GM21528 (cell line): ENCODE data around the gene KRTAP3-2.

Experiments used
- ATAC-seq: cut with Tn5 transposase; IDR thresholded peaks from one replicate; pipeline ENCODE4 v1.9.1; 2021; ENCODE audit warnings: mild to moderate bottlenecking, moderate library complexity; ENCODE audit not compliant: unreplicated experiment, low FRiP score

Gene KRTAP3-2

DNA sequence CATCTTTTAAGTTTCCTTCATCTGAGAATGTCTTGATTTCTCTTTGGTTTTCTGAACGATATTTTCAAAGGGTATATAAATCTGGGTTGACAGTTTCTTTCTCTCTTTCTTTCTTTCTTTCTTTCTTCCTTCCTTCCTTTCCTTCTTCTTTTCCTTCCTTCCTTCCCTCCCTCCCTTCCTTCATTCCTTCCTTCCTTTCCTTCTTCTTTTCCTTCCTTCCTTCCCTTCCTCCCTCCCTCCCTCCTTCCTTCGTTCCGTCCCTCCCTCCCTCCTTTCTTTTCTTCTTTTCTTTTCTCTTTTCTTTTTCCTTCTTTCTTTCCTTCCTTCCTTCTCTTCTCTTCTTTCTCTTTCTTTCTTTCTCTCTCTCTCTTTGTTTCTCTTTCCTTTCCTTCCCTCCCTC is 25.3 kb downstream of the KRTAP3-2 start:
- ATAC-seq: no peak

DNA sequence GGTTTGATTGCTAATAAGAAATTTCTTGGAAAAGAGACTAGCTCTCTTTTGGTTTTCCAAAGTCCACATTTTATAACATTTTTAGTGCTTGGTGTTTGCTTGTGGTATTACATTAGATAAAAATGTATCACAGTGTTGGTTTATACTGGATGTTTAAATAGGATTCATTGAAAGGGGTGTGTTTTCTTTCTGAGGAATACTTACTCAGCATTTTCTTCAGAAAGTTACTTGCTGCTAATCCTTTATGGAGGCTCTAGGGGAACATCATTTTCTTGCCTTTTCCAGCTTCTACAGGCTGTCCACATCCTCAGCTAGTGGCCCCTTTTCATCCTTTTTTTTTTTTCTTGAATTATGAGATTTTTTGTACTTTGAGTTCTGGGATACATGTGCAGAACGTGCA is 32.1 kb downstream of the KRTAP3-2 start:
- no peak for ATAC-seq

DNA sequence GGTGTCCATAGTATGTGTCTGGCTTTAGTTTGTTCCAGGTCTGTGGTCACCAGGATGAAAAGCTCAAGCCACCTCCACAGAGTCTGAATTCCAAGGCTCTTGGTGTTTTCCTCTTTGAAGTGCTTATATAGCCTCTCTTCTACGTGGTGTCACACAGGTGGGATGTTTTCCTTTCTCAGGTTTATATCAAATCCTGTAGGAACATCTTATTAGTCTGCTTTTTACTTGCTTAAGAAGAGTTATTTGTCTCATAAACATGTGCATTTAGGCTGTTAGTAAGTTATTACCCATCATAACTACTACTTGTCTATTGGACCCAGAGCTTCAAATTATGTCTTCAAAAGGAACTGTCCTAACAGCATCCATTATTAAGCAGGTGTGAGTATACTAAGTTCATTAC is 32.9 kb downstream of the KRTAP3-2 start, which contains the start of gene KRT39:
TSS of gene KRT39 (minus strand) at position 101 of the 400 bp plus-strand sequence. CDS start at position 9, 92 bp downstream.
- no peak for ATAC-seq

DNA sequence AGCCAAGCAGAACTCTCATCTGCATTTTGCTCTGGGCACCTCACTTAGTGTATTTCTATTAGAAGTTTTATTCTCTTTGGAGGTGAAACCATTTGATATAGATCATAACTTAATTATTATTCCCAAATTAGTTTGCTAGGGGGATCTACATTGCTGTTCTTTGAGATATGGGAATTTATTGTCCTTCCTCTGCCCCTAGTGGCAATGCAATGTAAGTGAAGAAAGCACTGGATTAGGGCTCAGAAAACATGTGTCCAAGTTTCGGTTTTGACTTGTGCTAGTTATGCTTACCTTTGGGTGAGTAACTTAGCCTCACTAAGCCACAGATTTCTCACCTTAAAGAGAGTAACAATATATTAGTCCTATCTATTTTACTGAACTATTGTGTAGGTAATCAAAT is 35.9 kb downstream of the KRTAP3-2 start:
- ATAC-seq: no peak

DNA sequence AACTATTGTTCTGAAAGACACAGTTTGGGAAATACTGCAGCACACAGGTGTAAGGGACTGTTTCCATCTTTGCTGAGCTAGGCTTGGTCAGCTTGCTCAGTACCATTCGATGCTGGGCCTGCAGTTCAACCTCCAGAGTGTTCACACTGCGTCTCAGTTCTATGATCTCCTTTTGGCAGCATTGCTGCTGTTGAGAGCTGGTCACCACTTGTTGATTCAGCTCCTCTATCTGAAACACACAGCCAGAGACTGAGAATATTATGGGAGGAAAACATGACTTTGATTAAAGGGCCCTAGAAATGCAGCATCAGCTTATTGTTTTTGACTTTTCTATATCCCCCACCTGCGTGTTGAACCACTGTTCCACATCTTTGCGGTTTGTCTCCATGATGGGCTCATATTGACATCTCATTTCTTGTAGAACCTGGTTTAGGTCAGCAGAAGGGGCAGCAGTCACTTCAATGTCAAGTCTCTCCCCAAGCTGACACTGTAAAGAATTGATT is 37.6 kb downstream of the KRTAP3-2 start:
- no peak for ATAC-seq

DNA sequence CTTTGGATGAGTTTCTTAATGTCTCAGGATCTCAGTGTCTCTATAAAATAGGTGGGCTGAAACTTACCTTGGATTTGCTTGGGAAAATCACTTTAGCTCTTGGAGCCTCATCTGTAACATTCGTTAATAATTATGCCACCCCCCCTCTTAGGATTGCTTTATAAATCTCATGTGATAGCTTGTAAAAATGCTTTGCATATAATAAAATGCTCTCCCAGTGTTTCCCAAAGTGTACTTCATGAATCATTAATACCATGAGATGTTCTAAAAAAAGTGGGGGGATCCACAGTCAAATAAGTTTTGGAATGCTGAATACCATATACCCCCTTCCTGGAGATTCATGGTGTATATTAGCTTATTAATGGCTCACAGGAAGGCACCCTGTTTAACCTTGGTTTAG is 38.1 kb downstream of the KRTAP3-2 start:
- no peak for ATAC-seq

DNA sequence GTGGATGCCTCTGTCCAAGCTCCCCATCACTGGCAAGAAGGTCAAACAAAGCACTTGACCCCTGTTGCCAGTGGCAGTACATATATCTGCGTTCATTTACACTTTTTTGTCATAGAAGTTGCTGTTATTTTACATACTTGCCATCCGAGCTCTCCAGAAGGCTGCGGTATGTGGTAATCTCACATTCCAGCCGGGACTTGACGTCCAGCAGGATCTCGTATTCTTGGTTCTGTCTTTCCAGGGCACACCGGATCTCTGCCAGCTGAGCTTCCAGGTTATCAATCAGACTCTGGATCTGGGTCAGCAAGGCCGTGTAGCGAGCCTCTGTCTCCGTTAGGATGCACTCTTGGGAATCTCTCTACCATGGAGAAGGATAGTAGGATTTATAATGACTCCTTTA is 39.6 kb downstream of the KRTAP3-2 start:
- no peak for ATAC-seq

DNA sequence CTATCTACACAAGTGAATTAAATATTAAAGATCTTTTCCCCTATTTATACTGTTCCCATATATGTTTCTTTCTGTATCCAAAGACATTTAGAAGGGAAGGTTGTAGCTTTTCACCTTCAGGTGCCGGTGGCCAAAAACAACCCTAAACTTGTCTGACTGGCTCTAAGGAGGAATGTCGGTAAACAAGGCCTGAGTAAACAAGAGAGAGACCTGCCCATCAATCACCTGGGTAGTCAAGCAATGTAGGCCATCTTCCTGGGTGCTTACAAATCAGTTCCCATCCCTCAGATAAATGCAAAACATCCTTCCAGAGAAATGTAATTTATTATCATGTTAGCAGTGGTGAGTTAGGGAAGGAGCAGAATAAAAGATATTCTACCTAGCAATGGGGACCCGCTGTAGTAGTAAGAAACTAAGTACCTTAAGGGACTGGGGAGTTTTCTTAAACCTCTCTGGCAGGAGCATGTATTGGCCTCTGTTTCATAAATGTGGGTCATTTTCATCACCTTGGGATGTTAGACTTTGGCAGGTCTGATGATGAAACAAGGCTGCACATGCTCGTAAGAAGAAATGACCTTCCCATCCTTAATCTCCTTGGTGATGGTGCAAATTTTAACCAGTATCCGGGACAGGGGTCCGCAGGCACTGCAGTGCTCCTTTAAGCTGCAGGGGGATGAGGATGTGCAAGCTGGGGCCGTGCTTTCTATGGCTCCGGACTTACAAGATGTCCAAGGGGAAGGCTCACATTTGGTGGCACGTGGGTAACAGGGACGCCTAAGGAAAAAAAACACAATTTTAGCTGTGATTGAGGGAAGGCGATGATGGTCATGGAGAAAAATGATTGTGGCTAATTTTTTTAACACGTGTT is 41.4 kb downstream of the KRTAP3-2 start:
- ATAC-seq: no peak

DNA sequence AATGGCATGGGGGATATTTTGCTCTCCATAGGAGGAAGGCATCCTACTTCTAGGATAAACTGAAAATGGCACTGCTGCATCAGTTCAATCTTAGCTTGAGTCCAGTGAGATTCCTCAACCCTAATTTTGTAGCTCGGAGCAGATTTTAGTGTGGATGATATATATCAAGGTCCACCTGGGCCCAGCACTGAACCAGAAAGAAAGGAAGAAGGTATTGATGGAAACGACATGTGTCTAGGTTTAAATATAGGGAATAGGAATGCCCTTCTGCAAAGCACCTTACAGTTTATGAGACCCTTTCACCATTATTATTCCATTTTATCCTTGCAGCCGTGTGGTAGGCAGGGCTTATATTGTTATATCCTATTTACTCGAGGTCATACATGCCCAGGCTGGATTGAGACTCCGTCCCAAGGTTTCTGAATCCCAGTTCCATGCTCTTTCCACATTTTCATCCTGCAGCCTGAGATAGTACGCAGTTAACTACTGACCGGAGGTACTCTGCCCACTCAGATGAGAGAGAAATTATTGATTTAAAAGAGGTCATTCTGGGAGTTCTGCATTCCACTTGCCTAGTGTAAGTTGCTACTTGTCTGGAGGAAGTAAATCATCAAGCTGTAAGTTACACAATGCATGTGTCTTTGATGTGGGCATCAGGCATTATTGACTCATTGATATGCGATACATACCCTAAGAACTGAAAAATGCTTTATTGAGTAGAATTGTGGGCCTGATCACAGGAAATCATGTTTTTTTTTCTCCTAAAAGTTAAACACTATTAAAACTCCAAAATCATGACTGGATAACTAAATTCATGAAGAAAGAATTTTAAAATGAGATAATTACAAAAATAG is 43.1 kb downstream of the KRTAP3-2 start:
- ATAC-seq: no peak

DNA sequence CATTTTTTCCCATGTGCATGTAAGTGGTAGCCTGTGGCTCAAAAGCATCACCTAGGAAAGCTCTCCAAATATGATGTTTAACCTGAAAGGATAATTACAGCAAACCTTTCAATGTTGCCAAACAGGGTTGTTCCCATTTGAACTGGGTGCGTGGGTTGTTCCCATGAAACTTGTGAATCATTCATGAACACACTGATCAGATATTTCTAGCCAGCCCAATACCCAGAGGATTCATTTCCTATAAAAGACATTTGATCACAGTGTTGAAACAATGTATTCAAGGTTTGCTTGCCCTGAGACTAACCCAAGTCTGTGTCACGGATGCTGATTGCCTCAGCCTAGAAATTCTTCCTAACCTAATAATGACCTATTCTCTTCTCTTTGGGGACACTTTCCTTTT is 45.8 kb downstream of the KRTAP3-2 start:
- ATAC-seq: no peak

DNA sequence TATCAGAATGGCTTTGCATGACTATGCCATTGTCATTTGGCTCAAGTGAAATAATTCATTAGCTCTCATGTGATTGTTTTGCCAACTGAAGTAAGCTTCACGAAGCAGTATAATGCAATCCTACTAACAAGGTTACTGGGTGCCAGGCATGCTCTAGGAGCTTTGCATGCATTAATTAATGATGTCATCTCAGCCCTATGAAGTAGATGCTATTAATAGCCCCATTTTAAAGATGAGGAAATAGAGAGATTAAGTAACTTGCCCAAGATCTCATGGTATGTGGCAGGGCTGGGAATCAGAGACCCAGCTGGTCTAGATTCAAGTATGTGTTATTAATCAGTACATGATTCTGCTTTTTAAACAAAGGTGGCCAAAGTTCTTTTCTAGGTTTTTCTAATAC is 47.0 kb downstream of the KRTAP3-2 start:
- ATAC-seq: no peak

DNA sequence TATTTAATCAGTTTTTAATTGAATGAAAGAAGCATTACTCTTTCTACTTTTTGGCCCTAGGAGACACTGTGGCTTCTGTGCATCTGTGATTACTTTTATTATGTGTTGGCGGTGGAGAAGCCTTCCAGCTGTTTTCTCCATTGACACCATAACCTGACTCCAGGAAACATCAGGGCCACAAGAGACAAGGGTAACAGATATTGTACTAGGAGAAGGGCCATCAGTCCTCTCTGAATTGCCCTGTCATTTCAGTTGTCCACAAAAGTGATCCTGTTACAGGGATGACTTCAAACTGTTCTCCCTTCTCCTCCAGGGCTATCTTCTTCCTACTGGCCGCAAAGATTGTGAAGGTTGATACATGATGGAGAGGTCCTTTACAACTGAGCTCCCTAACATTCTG is 47.6 kb downstream of the KRTAP3-2 start:
- no peak for ATAC-seq

DNA sequence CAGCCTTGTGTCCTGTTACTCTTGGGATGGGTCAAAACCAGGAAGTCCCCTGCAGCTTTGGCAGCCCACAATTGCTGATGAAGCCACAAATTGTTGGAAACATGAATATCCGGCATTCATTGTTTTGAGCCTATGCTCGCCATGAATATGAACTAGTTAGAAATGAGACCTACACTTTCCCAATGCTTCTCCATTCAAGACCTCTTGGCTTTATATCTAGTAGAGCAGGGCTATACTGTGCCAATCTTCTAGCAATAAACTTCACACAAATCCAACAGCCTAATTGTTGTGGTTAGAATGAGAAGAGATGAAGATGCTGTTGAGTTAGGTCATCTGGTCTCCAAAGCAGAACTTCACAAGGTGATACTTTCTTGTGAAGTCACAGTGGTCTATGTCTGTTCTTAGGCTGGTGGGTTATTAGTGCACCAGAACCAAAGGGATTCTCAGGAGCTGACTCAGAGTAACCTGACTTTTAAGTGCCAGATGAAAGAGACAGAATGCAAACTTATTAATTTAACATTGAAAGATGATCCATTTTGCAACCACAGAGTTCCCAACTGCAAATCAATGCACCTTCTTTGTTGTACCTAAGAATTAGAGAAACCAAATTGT is 48.6 kb downstream of the KRTAP3-2 start:
- no peak for ATAC-seq

DNA sequence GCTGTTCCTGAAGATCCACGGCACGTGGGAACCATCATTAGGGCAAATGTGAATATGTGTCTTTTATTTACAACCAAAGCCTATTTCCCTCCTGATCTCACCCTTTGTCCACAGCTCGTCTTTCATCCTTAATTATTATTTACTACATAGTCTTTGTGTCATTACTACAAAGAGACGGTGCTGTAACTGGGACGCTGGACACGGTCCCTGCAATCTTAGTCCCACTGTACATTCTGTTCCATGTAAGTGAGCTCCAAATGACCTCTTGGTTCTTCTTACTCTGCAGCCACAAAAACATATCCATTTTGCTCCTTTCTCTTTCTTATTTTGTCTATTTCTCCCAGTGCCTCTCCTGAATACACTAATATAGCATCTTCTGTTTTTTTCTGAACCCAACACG is 49.5 kb downstream of the KRTAP3-2 start:
- no peak for ATAC-seq

DNA sequence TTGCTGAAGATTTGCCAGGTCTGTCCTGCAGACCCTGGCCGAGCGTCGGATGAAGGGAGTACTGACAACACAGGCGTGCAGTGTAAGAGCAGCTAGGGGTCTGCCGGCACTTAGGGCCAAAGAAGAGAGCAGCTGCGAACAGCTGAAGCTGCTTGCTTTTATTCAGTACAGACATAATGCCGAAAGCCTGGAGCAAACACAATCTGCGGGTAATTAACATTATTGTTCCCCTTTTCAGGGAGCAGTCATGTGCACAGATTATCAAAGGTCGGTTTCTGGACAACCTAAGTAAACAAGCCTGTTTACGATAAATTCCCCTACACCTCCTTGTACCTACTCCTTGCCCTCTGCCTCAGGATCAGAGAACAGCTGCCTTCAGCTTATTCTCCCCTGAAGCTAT is 50.3 kb downstream of the KRTAP3-2 start:
- ATAC-seq: no peak
